Measurements from ENCODE around the gene ZNF778.

DNA sequence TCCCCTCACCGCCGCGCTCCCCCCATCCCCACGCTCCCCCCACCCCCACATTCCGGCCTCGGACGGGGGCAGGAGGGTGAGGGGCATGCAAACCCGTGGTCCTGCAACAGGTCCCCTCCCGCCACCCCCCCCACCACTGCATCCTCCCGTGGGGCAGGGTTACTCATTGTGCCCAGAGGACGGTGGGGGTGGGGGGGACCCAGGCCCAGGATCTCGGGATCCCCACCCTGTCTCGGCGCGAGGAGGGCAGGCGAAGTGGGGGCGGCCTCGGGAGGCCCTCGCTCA is 25.7 kb upstream of the ZNF778 start:
- TF ChIP-seq, protein P1, sequence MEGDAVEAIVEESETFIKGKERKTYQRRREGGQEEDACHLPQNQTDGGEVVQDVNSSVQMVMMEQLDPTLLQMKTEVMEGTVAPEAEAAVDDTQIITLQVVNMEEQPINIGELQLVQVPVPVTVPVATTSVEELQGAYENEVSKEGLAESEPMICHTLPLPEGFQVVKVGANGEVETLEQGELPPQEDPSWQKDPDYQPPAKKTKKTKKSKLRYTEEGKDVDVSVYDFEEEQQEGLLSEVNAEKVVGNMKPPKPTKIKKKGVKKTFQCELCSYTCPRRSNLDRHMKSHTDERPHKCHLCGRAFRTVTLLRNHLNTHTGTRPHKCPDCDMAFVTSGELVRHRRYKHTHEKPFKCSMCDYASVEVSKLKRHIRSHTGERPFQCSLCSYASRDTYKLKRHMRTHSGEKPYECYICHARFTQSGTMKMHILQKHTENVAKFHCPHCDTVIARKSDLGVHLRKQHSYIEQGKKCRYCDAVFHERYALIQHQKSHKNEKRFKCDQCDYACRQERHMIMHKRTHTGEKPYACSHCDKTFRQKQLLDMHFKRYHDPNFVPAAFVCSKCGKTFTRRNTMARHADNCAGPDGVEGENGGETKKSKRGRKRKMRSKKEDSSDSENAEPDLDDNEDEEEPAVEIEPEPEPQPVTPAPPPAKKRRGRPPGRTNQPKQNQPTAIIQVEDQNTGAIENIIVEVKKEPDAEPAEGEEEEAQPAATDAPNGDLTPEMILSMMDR (IDR thresholded peaks at IDR 0.05): no peak
- TF ChIP-seq POLR2A (IDR thresholded peaks at IDR 0.05): no peak
